GM12875 (cell line): ENCODE results near the gene ACER2.
A peak's percentile ranks its signal among the peaks of the same experiment; 100 is the strongest.
"Not testable (repeated sequence)": the region's sequence is repeated elsewhere in the genome, so short reads cannot be mapped to it uniquely, and the experiment has no call there.

ENCODE experiments used
- H3K4me3 ChIP-seq: one replicate; pipeline ENCODE4 v1.5.1; 2011; ENCODE audit warnings: low read depth, low read length, control low read depth
- TF ChIP-seq, protein P1 (sequence below): IDR thresholded peaks from 2 replicates; pipeline ENCODE4 v1.5.1; 2011; ENCODE audit warnings: low read depth, mild to moderate bottlenecking, control low read depth, inconsistent platforms, low read length, moderate library complexity, borderline replicate concordance; ENCODE audit not compliant: insufficient read depth

Gene ACER2

DNA sequence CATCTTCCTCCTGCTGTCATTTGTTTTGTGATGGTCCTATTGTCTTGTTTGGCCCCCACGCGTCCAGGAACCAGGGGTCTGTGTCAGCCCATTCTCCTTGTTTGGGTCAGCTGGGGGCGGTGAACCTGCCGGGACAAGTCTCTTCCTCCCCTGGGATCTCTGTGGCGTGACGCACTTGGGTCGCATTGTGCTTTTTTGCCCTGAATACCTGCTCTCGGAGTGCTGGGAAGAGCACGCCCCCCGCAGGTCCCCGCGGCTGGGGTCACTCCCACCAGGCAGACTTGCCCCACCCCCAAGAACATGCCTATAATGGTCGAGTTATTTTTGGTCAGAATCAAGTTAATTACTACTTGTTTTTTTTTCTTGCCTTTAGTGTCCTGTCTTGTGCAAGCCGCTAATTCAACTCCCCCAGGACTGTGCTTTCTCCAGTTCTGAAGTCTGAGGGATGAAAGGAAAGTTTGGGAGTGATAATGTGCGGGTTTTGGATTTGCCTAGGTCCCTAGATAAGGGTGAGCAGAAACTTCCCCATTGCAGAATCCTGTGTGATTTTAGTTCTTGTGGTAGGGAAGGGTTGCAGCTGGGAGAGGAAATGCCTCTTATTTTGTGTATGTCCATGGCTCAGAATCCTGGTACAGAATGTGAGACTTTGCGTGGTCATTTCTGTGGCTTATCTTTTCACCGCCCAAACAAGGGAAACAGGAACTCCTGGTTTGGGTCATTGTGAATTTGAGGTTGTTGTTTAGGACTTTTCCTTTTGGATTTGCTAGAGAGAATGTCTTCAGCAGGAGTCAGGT, 789 bp downstream of the ACER2 start:
- H3K4me3 ChIP-seq: peak overlapping the region; percentile 79
- TF ChIP-seq, protein P1, sequence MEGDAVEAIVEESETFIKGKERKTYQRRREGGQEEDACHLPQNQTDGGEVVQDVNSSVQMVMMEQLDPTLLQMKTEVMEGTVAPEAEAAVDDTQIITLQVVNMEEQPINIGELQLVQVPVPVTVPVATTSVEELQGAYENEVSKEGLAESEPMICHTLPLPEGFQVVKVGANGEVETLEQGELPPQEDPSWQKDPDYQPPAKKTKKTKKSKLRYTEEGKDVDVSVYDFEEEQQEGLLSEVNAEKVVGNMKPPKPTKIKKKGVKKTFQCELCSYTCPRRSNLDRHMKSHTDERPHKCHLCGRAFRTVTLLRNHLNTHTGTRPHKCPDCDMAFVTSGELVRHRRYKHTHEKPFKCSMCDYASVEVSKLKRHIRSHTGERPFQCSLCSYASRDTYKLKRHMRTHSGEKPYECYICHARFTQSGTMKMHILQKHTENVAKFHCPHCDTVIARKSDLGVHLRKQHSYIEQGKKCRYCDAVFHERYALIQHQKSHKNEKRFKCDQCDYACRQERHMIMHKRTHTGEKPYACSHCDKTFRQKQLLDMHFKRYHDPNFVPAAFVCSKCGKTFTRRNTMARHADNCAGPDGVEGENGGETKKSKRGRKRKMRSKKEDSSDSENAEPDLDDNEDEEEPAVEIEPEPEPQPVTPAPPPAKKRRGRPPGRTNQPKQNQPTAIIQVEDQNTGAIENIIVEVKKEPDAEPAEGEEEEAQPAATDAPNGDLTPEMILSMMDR: no peak

DNA sequence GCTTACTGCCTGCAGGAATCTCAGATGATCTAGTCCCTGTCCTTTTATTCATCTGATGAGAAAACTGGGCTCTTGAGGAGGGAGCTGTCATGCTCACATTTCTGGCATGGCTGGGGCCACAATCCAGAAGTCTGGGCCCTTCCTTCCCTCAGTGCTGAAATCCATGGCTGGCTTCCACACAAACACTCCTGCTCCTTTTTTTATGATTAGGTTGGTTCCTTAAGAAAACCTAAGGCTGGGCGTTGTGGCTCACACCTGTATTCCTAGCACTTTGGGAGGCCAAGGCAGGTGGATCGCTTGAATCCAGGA, 1.3 kb downstream of the ACER2 start:
- H3K4me3 ChIP-seq: no peak overlapping the region
- TF ChIP-seq, protein P1: no peak

DNA sequence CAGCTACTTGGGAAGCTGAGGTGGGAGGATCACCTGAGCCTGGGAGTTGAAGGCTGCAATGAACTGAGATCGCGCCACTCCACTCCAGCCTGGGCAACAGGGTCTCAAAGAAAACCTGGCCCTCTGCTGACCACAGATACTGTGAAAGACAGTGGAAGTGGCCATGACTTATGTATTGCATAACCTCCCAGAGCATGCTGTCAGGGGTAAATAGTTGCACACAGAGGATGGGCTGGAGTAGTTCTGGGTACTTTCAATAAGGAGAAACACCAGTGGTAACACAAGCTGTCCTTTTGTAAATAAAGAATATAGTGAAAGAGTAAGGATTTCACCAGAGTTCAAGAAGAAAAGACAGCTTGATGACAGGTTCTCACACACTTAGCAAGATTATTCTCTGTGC, 1.8 kb downstream of the ACER2 start:
- TF ChIP-seq, protein P1: no peak
- H3K4me3 ChIP-seq: no peak overlapping the region

DNA sequence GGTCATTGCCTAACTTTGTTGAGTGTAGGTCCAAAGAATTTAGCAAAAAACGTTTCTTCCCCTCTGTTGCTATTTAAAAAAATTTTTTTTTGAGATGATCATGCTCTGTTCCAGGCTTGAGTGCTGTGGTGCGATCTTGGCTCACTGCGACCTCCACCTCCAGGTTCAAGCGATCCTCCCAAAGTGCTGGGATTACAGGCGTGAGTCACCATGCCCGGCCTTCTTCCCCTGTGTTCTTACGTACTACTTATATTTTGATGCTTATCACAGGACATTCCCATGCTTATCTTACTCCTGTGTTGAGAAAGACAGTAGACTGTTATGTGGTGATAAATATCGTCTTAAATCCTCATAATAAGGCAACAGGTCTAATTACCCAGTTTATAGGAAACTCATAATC, 2.5 kb downstream of the ACER2 start:
- no peak overlapping the region for H3K4me3 ChIP-seq
- TF ChIP-seq, protein P1: no peak

DNA sequence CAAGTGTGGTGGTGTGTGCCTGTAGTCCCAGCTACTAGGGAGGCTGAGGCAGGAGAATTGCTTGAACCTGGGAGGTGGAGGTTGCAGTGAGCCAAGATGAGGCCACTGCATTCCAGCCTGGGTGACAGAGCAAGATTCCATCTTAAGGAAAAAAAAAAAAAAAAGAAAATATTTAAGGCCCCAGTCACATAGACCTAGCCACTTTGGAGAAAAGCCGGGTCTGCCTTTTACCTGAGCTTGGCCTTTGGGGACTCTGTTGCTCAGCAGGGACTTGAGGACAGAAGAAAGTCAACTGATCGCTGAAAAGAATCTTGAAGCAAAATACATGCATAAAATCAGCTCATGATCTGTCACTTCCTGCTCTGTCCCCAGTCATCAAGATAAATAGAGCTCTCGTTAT, 4.6 kb downstream of the ACER2 start:
- not testable (repeated sequence) for H3K4me3 ChIP-seq

DNA sequence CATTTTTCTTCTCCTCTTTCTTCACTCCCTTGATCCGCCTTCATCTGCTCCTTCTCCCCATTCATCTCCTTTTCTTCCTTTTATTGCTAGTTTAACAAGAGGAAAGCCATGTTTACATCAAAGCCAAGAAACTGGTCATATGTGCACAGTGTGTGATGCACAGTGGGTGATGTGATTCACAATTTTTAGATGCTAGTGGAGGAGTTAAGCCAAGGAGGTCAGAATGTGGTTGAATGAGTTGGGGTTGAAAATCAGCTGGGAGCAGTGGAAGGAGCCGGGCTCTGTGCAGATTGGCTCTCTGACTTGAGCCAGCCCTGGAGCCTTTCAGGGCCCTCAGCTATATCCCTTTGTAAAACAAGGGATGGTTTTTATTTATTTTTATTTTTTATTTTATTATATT, 7.3 kb downstream of the ACER2 start:
- TF ChIP-seq, protein P1: no peak
- H3K4me3 ChIP-seq: no peak overlapping the region

DNA sequence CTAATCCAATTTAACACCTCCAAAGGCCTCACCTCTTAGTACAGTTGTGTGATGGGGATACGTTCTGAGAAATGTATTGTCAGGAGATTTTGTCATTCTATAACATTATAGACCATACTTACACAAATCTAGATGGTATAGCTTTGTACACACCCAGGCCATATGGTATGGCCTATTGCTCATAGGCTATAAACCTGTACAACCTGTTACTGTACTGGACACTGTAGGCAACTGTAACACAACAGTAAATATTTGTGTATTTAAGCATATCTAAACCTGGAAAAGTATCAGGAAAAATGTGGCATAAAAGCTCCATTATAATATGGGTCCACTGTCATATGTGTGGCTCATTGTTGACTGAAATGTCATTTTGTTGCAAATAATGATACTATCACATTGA, 12.1 kb downstream of the ACER2 start:
- TF ChIP-seq, protein P1: no peak
- H3K4me3 ChIP-seq: no peak overlapping the region
